Vagina (tissue), 2 donors: Measurements from ENCODE around the gene ADAM23. TPM values are rescaled to one million over a fixed set of nuclear protein-coding genes. Genes with fewer than 3 reads are reported as not detected.

Experiments
- DNase-seq, 2 donors: peaks; one replicate each; pipeline ENCODE4 v3.0.0-alpha.2; 2017; ENCODE audit errors: extremely low spot score in 2 of 2
- H3K27ac ChIP-seq: fragments of 200-600 bp; sonication (generic); one replicate; pipeline ENCODE4 v1.5.1; 2019
- H3K27me3 ChIP-seq: fragments of 200-600 bp; sonication (generic); one replicate; pipeline ENCODE4 v1.5.1; 2019
- H3K36me3 ChIP-seq, 2 donors: fragments of 200-600 bp; sonication (generic); one replicate each; pipeline ENCODE4 v1.5.1; 2017 to 2019
- H3K4me1 ChIP-seq: fragments of 200-600 bp; sonication (generic); one replicate; pipeline ENCODE4 v1.5.1; 2019
- H3K4me3 ChIP-seq, 2 donors: fragments of 200-600 bp; sonication (generic); 1 replicate in 1 of 2; 2 replicates in 1 of 2; pipeline ENCODE4 v1.5.1; 2016 to 2019
- H3K9me3 ChIP-seq: fragments of 200-600 bp; sonication (generic); one replicate; pipeline ENCODE4 v1.5.1; 2019
- POLR2A ChIP-seq, 2 donors: fragments of 450-650 bp; IDR thresholded peaks; one replicate each; pipeline ENCODE4 v1.6.1; 2017; ENCODE audit warnings: antibody characterized with exemption in 2 of 2, mild to moderate bottlenecking in 2 of 2, moderate library complexity in 2 of 2
- POLR2AphosphoS5 ChIP-seq, 2 donors: sonication (generic); formaldehyde crosslinking; IDR thresholded peaks; one replicate each; pipeline ENCODE4 v1.9.0; 2017; ENCODE audit warnings: antibody characterized with exemption in 2 of 2, mild to moderate bottlenecking in 2 of 2, low read depth in 1 of 2; ENCODE audit not compliant: insufficient read depth in 1 of 2
- intact Hi-C: fragments of 100-400 bp; cut with DNase I; formaldehyde crosslinking; loops from one replicate; pipeline ENCODE4 v1.15.1; 2023
- total RNA-seq: library from RNA; depleted of rRNA; stranded (reverse); fragments of >200 nt; gene quantifications from one replicate; pipeline ENCODE4 v1.2.3, GENCODE V29; 2016
- TF ChIP-seq, protein P1 (sequence below), 3 experiments: fragments of 450-650 bp in 2 of 3; fragments of 200-600 bp in 1 of 3; sonication (generic) in 1 of 3; IDR thresholded peaks; one replicate each; pipeline ENCODE4 v1.5.1; 2017 to 2019; ENCODE audit warnings: antibody characterized with exemption in 3 of 3, mild to moderate bottlenecking in 2 of 3, moderate library complexity in 2 of 3

Gene ADAM23
- total RNA-seq, 1 donor from 2014 or later = 5.2 TPM

DNA sequence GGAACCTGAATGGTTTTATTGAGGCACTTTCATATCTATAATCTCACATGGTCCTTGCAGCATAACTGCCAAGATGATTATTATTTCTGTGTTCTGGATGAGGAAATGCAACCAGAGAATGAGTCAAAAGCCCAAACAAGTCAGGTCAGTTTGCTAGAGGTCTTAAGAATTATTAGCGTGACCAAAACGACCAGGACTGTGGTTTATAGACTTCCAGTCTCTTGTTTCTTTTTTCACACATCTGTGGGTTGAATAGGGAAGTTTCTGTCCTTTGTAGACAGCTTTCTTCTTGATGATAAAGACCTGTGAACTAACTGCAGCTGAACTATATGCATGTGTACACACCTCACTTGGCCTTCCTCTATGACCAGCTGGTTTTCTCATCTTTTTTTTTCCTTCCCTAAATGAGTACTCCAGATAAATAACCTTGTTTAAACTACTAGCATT is 13.9 kb downstream of the ADAM23 start:
- H3K4me1 ChIP-seq = no peaks in the 10 kb centered on the region
- intact Hi-C loops = no loop called here
- H3K27me3 ChIP-seq = no peaks in the 10 kb centered on the region
- H3K36me3 ChIP-seq = no peaks in the 10 kb centered on the region
- no peak for DNase-seq
- no peak overlapping the region for H3K27ac ChIP-seq
- no peaks in the 10 kb centered on the region for H3K9me3 ChIP-seq
- TF ChIP-seq, protein P1, sequence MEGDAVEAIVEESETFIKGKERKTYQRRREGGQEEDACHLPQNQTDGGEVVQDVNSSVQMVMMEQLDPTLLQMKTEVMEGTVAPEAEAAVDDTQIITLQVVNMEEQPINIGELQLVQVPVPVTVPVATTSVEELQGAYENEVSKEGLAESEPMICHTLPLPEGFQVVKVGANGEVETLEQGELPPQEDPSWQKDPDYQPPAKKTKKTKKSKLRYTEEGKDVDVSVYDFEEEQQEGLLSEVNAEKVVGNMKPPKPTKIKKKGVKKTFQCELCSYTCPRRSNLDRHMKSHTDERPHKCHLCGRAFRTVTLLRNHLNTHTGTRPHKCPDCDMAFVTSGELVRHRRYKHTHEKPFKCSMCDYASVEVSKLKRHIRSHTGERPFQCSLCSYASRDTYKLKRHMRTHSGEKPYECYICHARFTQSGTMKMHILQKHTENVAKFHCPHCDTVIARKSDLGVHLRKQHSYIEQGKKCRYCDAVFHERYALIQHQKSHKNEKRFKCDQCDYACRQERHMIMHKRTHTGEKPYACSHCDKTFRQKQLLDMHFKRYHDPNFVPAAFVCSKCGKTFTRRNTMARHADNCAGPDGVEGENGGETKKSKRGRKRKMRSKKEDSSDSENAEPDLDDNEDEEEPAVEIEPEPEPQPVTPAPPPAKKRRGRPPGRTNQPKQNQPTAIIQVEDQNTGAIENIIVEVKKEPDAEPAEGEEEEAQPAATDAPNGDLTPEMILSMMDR (IDR thresholded peaks at IDR 0.05) = no peak
- TF ChIP-seq POLR2AphosphoS5 (IDR thresholded peaks at IDR 0.05; ENCODE audit: insufficient read depth in 1 of 2, low read depth in 1 of 2) (no peak), POLR2A (IDR thresholded peaks at IDR 0.05) (no peak)
- no peak overlapping the region for H3K4me3 ChIP-seq

DNA sequence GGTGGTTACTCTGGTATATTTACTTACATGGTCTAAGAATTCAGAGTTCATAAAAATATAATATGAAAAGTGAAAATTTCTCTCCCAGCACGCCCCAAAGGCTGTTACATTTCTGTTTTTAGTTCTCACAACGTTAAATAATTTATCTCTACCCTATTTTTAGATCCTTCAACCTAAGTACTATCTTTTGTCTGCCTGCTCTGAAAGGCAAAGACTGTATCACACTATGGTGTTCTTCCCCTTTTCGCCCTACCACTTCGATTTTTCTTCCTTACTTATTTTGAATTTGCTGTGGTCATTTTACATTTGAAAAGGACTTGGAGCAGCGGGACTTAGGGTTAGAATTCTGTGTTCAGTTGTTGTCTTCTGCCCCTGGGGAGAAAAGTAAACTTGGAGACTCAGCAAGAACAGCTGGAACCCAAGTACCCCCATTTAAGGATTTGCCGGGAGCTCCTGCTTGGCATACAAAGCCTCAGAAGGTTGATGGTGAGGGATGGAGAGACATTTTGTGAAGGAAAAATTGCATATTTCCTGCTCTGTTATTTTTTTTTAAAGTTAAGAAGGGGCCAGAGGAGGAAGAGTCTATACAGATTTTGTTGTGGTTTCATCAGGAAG is 19.0 kb downstream of the ADAM23 start:
- H3K27me3 ChIP-seq = no peaks in the 10 kb centered on the region
- H3K4me1 ChIP-seq = no peaks in the 10 kb centered on the region
- H3K36me3 ChIP-seq = no peaks in the 10 kb centered on the region
- H3K9me3 ChIP-seq = no peaks in the 10 kb centered on the region
- DNase-seq = no peak
- TF ChIP-seq, protein P1 (IDR thresholded peaks at IDR 0.05) = no peak
- no peak for TF ChIP-seq POLR2AphosphoS5 (IDR thresholded peaks at IDR 0.05; ENCODE audit: insufficient read depth in 1 of 2, low read depth in 1 of 2)
- no peak for TF ChIP-seq POLR2A (IDR thresholded peaks at IDR 0.05)
- no peak overlapping the region for H3K27ac ChIP-seq
- intact Hi-C loops = no loop called here
- H3K4me3 ChIP-seq = no peak overlapping the region

DNA sequence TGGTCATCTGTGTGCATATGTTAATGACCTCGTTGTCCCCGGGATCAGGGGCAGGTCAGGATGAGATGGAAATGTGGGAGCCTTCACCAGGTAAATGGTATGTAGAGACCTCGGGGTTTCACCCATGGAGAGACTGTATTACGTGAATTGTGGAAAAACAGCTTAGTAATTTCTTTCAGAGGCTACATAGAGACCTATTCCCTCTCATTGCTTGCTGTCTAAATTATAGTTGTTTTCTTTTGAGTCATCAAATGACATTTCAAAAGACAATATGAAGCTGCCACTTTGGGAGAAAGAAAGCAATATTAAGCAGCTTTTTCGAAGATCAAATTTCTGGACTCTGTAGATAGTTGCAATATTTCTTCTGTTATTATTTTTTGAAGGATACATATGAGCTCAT is 20.4 kb downstream of the ADAM23 start:
- Histone ChIP-seq H3K9me3 (no peaks in the 10 kb centered on the region), H3K27me3 (no peaks in the 10 kb centered on the region), H3K4me3 (no peak overlapping the region), H3K4me1 (no peaks in the 10 kb centered on the region), H3K27ac (no peak overlapping the region), H3K36me3 (no peaks in the 10 kb centered on the region)
- TF ChIP-seq POLR2AphosphoS5 (IDR thresholded peaks at IDR 0.05; ENCODE audit: insufficient read depth in 1 of 2, low read depth in 1 of 2) (no peak), POLR2A (IDR thresholded peaks at IDR 0.05) (no peak)
- TF ChIP-seq, protein P1 (IDR thresholded peaks at IDR 0.05) = no peak
- no peak for DNase-seq
- intact Hi-C loops = no loop called here

DNA sequence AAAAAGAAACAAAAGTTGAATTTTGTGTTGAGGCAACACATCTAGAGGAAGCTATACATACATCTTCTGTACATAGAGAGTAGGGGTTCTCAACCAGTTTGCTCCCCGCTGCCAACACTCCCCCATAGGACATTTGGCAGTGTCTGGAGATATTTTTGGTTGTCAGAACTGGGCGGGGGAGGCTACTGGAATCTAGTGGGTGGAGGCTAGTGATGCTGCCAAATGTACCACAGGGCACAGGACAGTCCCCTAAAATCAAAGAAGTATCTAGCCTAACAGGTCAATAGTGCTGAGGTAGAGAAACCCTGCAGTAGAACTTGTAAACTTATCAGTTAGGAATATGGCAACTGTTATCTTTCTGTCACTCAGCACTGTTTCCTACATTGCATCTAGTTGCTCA is 21.3 kb downstream of the ADAM23 start:
- no peak overlapping the region for H3K27ac ChIP-seq
- no peak overlapping the region for H3K4me3 ChIP-seq
- no peaks in the 10 kb centered on the region for H3K27me3 ChIP-seq
- no peak for DNase-seq
- no peaks in the 10 kb centered on the region for H3K4me1 ChIP-seq
- TF ChIP-seq, protein P1 (IDR thresholded peaks at IDR 0.05) = no peak
- TF ChIP-seq POLR2AphosphoS5 (IDR thresholded peaks at IDR 0.05; ENCODE audit: insufficient read depth in 1 of 2, low read depth in 1 of 2) (no peak), POLR2A (IDR thresholded peaks at IDR 0.05) (no peak)
- H3K36me3 ChIP-seq = no peaks in the 10 kb centered on the region
- no peaks in the 10 kb centered on the region for H3K9me3 ChIP-seq
- intact Hi-C loops = no loop called here

DNA sequence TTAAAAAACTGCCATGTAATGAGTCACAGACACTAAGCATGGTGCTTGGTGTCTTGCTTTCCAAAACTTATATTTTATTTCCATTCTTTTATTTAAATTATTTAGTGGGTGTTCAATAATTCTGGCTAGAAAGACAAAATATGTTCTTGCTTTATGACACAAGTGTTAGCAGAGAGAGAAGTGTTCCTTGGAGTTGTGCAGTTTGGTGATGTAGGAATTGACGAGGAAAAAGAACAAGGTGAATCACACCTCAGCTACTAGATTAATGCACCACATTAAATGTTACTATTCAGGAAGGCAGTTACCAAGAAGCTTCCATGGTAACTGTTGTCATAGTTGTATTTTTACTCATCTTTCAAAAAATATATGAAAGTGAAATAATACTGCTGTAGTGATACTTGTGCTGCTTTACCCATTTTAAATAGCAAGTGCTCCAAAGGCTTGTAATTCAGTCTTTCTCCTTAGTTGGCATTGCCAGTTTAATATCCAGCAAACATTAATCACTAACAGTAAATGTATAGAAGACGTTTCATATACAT is 28.3 kb downstream of the ADAM23 start:
- H3K4me1 ChIP-seq = no peaks in the 10 kb centered on the region
- intact Hi-C loops = no loop called here
- no peak overlapping the region for H3K27ac ChIP-seq
- no peak overlapping the region for H3K4me3 ChIP-seq
- TF ChIP-seq, protein P1 (IDR thresholded peaks at IDR 0.05) = no peak
- TF ChIP-seq POLR2AphosphoS5 (IDR thresholded peaks at IDR 0.05; ENCODE audit: insufficient read depth in 1 of 2, low read depth in 1 of 2) (no peak), POLR2A (IDR thresholded peaks at IDR 0.05) (no peak)
- H3K27me3 ChIP-seq = no peaks in the 10 kb centered on the region
- H3K36me3 ChIP-seq = no peaks in the 10 kb centered on the region
- H3K9me3 ChIP-seq = no peaks in the 10 kb centered on the region
- no peak for DNase-seq
